NOMO-1 (cell line): ENCODE measurements around the gene MFF.
A peak's percentile ranks its signal among the peaks of the same experiment; 100 is the strongest.
"Not testable (repeated sequence)": the region's sequence is repeated elsewhere in the genome, so short reads cannot be mapped to it uniquely, and the experiment has no call there.

Experiments used
- DNase-seq, 2 experiments: peaks; one replicate each; lab custom pipeline; 2025; ENCODE audit not compliant: unreplicated experiment in 2 of 2; lab: John Stamatoyannopoulos, UW

MFF gene

DNA sequence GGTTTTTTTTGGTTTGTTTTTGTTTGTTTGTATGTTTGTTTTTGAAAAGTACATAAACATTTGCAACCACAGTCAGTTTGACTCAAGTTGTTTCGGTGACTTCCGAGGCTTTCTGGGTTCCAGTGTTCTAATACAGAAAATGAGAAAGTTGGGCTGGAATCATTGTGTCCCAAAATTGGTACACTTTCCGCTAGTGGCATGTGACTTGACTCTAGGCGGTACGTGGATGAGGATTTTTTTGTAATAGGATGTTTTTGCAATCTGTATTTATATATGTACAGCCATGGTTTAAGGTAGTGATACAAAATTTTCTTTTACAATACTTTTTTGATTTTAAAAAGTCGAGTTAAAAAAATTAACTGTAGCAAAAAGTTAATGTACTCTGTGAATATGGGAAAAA lies 1.7 kb downstream of the MFF start:
- DNase-seq = no peak

DNA sequence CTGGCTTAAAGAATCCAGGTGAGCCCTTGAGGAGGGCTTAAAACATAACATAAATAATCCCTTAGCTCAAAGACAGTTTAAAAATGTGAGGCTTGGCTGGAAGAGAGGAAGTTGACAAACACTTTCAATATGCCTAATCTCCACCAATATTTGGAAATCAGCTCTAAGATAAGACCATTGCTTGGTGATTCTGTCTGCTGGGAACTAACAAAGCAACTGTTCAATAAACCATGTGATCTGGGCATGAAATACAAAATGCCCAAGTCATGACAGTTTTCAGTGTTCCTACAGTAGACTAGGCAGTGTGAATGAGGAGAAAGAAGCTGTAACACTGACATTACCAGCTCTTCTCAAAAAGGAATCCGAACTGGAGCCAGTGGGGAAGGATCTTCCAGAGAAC lies 10.7 kb downstream of the MFF start:
- peak in 1 of 2 experiments; percentile 37 for DNase-seq

DNA sequence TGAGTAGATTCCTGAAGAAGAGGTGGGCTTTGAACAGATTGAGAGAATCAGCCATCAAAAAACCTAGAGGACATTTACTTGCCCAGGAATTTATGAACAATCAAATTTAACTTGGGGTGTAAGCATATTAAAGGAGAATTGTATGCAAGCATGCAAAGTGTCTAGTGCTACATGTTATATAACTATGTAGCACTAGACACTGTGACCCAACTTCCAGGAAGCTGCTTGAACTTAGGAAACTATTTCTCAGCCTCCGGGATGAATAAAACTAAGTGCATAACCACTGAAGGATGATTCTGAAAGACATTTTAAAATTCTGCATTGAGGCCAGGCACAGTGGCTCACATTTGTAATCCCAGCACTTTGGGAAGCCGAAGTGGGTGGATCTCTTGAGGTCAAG lies 12.4 kb downstream of the MFF start:
- DNase-seq = no peak

DNA sequence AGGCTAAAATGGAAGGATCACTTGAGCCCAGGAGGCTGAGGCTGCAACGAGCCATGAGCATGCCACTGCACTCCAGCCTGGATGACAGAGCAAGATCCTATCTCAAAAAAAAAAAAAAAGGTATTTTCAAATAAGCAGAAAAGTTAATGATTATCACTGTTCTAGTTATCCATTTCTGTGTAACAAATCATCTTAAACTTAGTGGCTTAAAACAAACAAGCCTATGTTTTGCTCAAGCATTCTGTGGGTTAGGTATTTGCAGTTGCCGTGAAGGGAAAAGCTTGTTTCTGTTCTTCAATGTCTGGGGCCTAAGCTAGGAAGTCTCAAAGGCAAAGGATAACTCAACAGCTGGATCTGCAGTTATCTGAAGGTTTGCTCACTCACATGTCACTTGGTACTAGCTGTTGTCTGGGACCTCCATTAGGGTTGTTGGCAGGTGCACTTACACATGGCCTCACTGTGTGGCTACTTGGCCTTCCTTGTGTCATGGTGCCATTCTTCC lies 14.1 kb downstream of the MFF start:
- DNase-seq = no peak

DNA sequence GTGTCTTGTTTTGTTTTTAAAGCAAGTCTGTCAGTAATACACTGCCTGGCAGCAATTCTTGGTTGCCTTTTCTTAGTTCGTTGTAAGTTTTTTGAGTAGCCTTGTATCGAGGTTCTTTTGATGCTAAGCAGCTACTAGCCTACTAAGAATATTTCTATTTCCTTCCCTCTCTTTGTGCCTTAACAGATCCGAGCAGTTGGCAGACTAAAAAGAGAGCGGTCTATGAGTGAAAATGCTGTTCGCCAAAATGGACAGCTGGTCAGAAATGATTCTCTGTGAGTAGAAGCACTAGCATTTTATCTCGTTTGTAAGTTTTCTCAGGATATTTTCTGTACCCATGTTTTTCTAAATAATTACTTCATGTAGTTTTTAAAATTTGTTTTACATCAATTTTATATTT lies 15.1 kb downstream of the MFF start:
- DNase-seq = no peak

DNA sequence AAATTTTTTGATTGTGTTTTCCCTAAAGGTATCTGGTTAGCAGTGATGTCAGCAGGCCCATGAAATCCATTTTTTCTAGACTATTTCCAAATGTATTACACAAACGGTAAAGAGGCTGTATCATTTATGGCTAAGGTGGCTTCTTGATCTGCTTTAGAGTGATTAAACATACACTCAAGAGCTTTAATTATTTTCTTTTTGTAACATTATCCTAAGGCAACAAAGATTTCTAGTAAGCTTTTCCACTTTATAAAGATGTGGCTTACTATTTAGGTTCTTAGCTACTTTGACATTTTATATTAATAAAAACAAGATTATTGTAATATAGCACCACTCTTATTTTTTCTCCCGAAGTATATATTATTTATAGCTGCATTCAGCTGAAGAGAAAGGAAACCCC lies 16.5 kb downstream of the MFF start:
- no peak for DNase-seq

DNA sequence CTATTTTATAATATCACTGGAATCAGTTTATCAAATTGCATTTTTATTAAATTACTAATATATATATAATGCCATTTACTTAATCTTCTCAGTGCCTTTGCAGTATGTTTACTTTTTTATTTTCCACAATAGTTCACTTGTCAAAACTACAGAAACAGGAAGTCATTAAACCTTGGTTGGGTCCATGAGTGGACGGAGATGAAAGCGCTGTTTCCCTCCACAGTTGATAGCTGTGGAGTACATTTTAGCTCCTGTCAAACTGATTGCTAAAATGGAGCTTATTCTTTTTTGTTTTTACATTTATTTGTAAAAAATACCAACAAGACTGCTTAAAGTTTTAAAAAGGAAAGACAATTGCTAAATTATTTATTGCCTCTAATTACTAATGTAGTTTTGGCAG lies 19.2 kb downstream of the MFF start:
- peak in 1 of 2 experiments; percentile 34 for DNase-seq

DNA sequence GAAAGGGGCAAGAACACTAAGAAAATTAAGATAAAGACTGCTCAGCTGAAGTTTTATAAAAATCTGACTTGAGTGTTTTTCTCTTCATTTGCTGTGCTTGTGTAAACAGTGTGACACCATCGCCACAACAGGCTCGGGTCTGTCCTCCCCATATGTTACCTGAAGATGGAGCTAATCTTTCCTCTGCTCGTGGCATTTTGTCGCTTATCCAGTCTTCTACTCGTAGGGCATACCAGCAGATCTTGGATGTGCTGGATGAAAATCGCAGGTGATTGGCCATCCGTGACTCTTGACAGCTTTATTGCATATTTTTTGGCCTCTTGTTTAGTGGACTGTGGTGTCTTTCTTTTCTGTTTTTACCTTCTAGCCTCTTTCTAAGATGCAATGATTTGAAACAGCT lies 22.1 kb downstream of the MFF start:
- DNase-seq = no peak

DNA sequence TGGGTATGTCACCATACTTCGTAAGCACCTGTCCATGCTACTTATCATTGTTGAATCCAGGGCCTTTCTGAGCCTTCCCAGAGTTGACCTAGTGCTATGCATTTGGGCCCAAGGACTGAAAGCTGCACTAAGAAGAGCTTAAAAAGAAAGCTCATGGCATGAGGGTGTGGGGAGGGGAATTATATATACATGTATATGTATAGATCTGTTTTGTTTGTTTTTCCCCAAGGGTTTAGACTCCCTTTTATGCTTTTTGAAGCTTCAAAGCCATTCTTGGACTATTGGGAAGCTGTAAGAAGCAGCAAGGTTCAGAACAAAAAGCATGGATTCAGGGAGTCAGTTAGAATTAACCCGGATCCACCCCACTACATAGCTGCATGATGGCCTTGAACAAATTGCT lies 23.3 kb downstream of the MFF start:
- no peak for DNase-seq

DNA sequence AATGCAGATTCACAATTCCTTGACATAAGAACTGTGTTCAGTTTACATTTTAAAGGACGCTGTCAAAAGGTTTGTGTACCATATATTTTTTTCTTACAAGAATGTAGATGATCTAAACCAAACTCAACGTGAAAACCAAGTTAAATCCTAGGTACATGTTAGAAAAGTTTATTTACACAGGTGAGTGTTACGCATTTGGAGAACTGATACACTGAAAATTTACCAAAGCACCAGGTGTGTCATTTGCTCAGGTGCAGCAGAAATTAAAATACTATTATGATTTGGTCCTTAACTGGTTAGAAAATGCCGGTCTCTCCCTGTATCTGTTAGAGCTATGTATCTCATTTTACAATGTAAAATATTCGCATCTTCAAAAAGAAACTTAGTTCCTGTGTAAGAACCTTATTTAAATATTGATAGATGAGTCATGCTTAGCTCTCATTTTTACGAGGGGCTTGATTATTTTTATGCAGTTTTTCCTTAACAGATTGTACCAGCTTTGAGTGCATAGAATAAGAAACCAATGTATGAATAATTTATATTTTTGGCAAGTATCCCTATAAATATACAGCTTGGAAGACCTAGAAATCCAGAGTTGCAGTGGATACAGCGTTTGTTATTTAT lies 25.1 kb downstream of the MFF start:
- DNase-seq = no peak

DNA sequence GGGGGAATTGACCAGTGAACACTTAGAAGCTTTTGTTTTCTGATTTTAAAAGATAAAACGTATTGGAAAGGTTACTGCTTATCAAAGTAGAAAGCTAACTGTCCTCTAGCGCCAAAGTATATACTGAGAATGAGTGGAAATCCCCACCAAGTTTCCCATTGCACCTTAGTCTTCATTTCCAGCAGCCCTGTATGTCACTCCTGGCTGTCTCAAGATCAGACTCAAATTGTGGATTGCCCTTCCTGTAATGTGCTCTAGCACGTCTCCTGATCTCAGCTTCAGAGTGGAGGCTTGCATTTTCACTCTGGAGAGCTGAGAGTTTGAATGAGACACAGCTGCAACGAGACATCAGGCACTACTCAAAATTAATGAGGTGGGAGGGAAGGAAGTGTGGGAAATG lies 26.6 kb downstream of the MFF start:
- DNase-seq = no peak

DNA sequence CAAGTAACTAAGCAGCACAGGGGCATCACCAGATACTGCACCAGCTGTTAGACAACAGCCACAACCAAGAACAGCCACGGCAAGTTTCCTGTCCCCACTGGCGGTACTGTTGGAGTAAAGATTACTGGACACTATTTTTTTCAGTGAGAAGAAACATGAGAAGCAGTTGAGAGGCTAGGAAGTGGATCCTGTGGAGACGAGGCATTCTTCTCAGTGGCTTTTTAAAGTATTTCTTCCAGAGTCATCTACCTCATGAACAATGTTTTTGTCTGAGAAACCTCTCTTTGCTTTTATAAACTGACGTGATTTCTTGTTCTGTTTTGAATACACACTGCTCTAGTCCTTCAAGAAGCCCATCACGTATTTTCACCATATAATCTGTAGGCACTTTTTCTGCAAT lies 35.3 kb downstream of the MFF start:
- DNase-seq = no peak

DNA sequence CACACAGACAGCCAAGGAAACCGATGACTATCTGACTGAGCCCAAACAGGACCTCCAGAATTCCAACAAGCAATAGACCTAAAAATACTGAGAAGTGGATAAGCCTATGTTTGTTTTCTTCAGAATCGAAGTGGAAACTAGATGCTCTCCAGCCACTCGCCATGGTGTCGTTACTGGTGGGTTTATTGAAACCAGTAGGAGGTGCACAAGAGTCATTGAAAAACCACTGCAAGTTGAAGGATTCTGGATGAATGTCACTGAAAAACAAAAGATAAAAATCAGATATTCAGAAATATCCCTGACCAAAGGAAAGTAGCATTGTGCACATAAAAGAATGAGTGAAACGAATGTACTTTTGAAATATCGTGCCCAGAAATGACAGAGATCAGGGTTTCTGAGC lies 38.7 kb downstream of the MFF start:
- peak in 1 of 2 experiments; percentile 55 for DNase-seq

DNA sequence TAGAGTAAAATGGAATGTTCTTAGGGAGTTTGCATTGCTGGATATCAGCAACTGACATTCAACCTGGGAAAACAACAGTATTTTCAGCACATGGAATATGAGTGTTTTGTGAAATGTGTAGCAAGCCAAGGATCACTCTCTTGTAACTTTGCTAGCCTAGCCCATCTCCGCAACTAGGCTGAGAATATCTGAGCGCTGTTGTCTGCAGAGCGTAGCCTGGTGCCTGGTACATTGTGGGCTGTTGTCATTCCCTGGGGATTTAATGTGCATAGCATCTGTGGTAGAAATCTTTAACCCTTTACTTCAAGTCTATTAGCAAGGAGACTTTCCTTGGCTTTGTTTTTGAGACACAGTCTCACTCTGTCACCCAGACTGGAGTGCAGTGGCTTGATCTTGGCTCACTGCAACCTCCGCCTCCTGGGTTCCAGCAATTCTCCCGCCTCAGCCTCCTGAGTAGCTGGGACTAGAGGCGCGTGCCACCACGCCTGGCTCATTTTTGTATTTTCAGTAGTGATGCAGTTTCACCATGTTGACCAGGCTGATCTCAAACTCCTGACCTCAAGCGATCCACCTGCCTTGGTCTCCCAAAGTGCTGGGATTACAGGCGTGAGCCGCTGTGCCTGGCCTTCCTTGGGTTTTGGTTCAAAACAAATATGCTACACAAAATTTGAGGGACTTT lies 39.7 kb downstream of the MFF start:
- not testable (repeated sequence) for DNase-seq

DNA sequence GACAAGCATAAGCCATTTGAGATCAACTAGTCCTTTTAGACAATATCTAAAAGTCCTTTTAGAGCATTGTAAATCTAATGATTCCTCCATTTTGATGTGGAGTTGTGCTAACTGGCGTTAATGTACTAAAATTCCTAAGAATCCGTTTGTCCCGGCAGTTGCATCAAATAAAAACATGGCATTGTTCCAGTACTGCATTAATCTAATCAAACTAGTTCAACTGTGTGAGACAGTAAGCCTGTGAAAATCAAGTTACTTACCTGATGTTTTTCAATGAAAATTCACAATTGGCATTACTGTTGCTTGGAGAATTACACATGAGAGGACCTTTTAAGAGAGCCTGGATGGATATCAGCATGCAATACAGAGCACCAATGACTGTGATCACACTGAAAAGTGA lies 40.8 kb downstream of the MFF start:
- no peak for DNase-seq

DNA sequence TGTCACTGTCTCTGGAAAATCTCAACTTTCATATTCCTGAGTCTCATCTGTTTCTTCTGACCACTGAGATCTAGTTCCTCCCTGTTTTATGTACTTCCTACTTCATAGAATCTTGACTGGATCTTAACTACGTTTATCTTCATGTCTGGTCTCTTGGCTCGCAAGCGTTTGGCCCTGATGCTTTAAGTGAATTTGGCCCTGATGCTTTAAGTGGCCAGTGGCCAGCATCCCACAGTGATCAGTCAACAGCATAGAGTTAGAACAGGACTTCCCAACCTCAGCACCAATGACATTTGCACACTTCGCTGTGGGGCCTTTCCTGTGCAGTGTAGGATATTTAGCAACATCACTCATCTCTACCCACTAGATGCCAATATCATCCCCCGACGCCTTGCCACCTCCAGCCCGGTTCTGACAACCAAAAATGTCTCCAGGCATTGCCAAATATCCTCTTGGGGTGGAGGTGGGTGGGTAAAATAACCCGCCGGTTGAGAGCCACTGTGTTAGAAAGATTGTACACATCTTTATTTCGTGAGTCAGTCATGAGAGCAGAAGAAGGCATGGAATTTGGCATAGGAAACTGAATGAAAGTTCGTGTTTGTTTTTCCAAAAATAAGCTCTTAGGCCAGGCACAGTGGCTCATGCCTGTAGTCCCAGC lies 41.8 kb downstream of the MFF start:
- DNase-seq = peak; percentile 27 to 50

DNA sequence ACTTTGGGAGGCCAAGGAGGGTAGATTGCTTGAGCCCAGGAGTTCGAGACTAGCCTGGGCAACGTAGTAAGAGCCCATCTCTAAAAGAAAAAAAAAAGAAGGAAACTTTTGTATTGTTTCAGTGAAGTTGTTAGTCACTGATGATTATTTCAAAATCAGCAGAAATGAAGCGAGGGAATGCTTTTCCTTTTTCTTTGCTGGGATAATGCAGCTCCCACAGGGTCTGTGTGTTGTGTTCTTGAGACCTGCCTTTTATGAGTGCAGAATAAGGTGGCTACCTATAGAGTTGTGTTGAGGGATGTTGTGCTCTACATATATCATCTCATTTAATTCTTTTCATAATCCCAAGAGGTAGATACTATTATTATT lies 42.4 kb downstream of the MFF start:
- DNase-seq = no peak

DNA sequence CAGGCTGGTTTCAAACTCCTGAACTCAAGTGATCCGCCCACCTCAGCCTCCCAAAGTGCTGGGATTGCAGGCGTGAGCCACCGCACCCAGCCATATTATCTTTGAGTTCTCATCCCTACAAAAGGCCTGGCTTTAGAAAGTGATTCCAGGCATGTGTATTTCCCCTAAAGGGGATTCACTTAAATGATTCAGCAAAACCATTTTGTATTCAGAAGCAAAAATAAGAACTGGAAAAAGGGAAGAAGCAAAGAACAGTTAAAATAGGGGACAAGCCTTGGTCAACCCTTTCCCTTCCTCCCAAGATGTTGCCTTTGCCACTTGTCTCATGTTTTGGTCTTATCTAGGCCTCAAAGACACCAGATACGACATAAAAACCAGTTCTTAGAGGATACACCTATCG lies 43.5 kb downstream of the MFF start:
- DNase-seq = peak in 1 of 2 experiments; percentile 34

DNA sequence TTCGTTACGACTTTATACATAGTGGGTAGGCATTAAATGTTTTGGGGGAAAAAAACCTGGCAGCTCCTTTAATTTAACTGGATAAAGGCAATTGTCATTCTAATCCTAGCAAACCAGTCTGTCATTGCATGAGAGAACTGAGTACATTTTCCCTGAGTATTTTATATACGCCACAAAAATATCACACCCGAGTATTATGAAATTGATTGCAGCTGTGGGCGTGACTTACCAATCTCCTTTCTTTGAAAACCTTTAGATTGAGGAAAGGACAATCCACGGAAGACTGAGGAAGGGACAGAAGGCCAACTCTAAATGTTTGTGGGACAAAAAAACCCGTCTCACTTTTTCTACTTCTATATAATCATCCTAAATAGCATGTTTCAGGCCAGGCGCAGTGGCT lies 45.0 kb downstream of the MFF start:
- no peak for DNase-seq

DNA sequence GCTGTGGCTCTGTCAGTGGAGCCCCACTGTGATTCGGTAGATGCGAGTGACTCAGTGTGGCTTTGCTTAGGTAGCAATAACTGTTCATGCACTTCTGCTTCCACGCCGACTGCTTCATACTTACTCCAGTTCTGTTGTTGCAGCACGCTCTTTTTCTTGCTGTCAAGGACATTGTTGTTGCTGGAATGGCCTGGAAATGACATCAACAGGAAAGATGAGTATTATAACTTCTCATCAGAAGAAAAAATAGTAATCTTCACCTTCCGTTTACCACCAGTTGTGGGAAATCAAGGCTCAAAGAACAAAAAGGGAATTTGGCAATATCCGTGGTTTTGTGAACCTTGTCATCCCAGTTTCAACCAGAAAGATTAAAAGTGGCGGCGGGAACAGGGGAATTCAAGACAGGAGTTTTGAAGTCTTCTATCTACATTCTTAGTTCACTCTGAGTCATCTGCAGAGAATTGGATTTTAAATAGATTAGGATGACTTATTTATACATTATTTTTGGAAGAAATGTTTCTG lies 45.8 kb downstream of the MFF start:
- DNase-seq = peak; percentile 58 to 94

DNA sequence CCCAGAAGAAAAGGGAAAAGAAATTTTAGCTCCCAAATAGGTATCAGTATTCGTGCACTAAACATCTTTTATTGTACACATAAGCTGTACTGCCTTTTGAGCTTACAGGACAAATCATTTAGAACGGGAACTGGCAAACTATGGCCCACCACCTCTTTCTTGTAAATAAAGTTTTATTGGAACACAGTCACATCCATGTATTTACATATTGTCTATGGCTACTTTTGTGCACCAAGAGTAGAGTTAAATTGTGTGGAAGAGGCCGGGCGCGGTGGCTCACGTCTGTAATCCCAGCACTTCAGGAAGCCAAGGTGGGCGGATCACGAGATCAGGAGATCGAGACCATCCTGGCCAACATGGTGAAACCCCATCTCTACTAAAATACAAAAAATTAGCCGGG lies 48.3 kb downstream of the MFF start:
- no peak for DNase-seq

DNA sequence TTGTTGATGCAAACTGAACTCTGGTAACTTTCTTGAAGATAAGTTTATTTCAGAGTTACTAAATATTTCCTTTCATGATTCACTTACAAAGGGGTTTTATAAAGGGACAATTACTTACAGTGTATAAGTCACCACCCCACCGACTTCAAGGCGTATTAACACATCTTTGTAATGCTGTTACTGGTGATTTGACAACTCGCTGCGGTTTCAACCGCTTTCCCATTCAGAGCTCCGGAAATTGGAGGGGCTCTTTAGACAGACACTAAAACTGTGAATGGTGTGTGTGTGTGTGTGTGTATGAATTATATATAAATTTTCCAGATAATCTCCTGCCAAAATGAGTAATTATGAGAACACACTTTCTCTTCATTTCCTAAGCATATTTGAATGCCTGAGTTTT lies 49.1 kb downstream of the MFF start:
- peak; percentile 84 to 85 for DNase-seq
